GM18873 (cell line): ENCODE measurements around the gene SOX12.

ENCODE experiments used
- ATAC-seq: cut with Tn5 transposase; IDR thresholded peaks from one replicate; pipeline ENCODE4 v1.9.1; 2021; ENCODE audit warnings: mild to moderate bottlenecking, moderate library complexity, moderate number of reproducible peaks; ENCODE audit not compliant: unreplicated experiment, low FRiP score

The SOX12 gene

DNA sequence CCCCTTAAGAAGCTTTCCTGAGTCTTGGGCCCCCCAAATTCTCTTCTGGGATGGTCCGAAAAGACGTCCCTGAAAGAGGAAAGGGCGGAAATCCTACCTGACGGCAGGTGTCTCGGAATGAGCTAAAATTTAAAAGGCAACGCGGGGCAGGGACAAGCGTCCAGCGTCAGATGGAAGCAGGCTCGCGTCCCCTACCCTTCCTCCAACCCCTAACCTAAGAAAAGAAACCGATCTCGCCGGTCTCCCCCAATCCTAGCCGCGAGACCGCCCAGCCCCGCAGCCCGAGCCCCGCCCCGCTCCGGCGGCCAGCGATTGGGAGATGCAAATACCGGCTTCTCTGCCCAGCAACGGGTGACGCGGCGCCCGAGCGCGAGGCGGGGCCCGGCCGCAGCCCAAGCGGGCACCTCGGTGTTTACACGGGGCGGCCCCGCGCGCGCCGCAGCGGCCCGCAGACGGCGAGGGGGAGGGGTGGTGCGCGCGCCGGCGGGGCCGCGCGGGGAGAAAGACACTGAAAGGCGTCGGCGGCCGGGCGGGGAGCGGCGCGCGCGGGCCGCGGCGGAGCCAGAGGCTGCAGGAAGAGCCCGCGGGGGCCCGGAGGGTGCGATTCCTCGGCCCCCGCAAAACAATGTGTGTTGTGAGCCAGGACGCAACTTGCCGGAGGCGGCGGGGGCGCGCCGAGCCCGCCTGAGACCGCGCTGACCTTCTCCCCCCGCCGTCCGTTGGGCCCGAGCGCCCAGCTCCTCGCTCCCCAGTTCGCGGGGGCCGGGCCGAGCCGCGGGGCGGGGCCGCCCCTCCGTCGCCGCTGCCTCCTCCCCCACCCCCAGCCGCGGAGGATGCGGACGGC is at the start of gene SOX12:
Gene SOX12 (plus strand): TSS at position 508 of the 844 bp plus-strand sequence. CDS start 373 bp downstream, outside the sequence.
- ATAC-seq, result peak; percentile 67

DNA sequence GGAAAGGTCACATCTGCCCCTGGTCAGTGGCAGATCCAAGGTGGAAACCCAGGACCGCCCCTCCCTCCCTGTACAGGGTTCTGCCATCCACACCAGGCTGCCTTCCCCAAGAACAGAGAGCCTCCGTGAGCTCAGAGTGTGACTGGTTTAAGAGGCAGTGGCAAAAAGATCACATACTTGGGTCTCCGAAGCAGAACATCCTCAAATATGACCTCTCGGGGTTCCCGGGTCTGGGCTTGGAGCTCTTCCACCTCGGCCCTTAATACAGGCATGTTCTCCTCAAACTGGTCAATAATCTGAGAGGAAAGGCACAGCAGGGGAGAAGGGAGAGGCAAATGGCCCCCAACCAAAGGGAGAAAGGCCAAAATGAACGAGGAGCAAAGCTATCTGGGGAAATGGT is 49.6 kb upstream of the SOX12 start:
- no peak for ATAC-seq

DNA sequence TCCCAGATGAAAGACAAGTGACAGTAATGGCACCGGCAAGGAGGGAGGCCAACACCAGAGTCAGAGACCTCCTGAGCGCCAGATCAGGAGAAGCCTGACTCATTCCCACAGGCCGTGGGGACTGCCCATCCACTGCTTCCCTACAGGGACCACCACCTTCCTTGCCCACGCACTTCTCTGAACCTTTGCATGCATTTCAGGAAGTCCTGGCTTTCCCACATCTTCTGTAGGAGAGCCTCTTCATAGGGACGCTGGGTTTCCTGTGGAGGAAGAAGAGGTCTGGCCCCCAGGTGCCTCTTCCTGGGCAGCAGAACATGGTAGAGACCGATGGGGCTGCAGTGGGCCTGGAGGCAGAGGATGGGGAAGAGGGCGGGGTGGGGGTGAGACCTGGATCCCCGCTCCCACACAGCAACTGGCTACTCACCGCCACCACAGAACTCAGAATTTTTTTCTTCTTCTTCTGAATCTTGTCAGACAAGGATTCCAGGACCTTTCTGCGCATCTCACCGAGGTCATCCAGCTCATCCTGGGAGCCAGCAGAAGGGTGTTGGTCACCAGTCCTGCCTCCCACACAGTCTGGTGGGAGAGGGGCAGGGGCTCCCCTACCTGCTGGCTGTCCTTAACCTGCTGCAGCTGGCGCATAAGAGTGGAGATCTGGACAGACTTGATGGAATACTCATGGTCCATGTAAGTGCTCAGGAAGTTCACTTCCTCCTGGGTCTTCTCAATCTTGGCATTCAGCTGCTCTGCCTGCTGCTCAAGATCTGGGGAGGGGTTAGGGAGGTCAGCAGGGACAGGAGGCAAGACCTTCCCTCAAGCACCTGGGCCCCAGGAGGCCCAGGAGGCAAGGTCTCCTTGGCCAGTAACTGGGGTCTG is 48.5 kb upstream of the SOX12 start:
- no peak for ATAC-seq

DNA sequence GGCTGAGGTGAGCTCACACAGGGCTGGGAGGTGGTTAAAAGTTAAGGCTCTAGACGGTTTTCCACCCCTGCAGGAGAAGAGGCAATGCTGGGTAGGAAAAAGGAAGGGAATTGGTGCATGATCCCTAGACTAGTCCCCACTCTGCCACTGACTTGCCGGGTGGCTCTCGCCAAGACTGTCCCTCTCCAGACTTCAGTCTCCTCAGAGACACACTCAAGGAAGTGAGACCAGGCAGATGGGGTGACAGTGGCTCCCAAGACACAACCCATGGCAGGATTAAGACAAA is 47.9 kb upstream of the SOX12 start:
- no peak for ATAC-seq

DNA sequence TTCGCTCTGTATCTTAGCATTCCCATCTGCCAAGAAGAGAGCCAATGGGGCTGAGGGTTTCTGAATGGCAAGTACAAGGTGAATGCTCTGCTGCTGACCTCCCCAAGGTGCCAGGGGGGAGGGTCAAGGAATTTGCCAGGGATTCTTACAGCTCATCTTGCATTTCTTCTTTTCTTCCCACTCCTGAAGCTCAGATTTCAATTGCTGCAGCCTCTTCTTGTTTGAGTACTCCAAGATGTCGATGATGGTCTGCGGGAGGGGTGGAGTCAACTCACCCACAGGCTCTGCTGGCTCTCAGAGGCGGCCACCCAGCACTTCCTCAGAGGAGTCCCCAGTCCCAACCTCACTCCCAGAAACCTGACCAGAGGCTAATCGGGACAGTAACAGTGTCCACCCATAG is 47.2 kb upstream of the SOX12 start:
- ATAC-seq, result no peak

DNA sequence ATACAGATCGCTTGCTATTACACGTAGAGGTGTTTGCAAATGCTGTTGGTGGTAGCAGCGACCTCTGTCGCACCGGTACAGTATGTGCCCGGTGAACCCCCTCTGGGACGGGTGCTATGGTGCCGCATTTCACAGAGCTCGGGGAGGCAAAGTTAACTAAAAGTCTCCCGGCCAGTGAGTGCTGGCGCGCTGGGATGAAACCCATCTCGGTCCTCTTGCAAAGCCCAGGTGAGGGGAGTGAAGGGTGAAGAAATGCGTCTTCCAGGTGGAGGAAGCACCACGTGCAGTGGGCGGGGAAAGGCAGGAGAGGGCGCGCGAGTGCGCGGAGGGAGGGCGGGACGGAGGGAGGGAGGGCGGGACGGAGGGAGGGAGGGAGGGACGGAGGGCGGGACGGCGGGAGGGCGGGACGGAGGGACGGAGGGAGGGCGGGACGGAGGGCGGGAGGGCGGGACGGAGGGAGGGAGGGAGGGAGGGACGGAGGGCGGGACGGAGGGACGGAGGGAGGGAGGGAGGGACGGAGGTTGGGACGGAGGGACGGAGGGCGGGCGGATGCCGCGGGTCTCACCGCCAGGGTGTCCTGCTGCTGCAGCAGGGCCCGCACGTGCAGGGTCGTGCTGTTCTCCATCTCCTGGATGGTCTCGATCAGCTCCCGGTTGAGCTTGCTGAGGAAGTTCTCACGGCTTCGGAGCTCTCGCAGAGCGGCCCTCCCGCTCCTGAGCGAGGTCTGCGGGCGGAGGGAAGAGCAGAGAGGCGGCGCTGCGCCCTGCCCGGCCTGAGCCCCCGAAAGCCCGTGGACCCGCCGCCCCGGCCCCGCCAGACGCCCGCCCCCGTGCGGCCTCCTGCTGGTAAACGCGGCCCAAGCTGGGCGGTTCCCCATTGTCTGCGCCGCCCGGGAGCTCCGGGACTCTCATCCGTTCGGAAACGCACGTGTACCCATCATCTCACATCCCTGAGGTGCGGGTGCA is 46.5 kb upstream of the SOX12 start:
- no peak for ATAC-seq

DNA sequence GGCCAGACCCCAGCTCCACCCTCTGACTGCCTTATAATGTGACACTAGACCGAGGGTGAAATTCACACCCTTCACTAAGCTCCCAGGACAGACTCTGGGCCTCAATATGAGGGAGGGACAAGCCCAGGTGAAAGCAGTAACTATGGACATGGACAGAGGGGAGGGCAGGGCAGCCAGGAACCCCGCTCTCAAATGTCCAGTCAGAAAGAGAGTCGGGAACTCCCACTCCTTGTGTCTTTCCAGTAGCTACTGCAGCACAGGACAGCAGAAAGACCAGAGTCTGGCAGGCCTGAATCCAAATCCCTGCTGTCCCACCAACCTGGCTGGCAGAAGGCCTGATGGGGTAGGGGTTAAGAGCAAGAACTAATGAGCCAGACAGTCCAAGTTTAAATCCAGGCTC is 41.2 kb upstream of the SOX12 start:
- ATAC-seq, result no peak

DNA sequence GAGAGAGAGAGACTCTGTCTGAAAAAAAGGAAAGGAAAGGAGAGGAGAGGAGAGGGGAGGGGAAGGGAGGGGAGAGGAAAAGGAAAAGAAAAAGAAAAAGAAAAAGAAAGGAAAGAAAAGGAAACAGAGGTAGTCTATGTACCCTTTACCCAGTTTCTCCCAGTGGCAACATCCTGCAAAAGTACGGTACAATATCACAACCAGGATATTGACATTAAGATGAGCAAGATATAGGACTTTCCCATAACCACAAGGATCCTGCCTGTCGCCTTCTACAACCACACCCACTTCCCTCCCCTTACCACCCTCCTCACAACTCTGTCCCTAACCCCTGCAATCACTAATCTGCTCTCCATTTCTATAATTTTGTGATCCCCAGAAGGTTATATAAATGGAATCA is 38.8 kb upstream of the SOX12 start:
- no peak for ATAC-seq

DNA sequence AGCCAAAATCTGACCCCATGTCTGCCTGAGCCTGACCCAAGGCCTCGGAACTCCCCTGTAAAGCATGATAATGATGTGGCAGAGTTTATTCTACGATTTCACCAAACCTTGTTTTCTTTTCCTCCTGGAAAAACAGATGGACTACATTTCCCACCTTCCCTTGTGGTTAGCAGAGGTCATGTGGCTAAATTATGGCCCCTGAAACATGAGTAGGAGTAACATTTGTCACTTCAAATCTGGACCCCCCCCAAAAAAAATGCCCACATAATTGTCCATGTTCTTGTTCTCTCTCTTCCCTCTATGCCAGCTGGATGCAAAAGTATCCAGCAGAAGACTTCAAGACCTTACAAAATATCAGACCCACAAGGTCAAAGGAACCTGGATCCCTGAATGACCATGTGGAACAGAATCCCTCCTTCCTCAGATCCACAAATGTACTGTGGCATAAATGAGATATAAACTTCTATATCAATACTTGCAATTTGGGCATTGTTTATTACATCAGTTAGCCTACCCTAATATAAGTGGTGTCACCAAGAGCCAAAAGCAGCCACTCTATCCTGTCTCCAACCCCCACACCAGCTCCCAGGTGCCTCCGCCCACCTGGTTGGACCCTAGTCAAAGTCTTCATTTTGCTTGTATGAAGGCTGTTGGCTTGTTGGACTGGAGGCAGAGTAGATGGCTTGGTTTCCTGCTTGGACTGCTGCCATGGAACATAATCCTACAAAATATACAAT is 36.2 kb upstream of the SOX12 start:
- ATAC-seq, result no peak

DNA sequence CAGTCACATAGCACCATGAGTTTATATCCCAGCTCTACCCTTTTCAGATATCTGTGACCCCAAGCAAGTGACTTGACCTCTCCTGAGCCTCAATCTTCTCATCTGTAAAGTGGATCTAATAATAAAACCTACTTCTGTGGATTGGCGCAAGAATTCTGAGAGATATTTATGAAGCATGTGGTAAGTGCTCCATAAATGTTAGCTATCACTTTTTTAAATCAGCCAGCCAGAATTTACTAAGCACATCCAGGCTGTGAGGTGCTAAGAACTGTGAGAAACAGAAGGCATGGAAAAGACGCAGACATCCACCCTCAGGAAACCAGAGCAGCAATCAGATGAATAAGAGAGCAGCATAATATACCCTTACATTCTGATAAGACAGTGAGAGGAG is 35.7 kb upstream of the SOX12 start:
- no peak for ATAC-seq

DNA sequence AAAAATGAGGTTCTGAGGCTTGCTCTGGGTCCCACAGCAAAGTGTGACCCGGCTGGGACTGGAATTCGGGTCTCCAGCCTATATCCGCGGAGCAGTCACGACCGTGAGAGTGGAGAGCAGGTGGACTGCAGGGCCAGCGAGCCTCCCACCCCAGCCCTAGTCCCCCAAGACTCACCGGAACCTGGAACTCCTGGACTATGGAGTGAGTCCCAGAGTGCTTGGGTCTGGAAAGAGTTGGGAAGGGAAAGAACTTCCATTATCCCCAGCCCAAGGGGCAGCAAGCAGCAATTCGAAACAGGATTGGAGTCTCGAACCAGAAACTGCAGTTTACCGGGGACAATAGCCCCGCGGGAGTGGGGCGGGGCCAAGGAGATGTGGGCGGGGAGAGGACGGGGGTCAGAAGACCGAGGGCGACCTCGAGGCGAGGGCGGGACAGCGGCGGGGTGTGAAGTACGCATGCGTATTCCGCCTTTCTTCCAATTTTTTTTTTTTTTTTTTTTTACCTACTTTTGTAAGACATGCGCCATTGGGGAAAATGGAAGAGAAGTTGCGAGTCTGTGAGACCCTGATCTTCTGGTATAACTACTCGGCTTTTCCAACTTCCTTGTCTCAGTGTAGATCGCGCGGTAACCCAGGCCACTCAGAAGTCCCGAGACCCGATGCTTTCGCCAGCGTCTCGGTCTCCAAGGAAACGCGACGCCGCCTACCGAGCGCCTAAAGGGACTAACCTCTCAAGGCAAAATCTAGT is 35.1 kb upstream of the SOX12 start, which contains the start of gene C20orf96:
Gene C20orf96 (minus strand): TSS at position 667 of the 748 bp plus-strand sequence. CDS start 140 bp downstream, at position 527.
- ATAC-seq, result peak; percentile 43

DNA sequence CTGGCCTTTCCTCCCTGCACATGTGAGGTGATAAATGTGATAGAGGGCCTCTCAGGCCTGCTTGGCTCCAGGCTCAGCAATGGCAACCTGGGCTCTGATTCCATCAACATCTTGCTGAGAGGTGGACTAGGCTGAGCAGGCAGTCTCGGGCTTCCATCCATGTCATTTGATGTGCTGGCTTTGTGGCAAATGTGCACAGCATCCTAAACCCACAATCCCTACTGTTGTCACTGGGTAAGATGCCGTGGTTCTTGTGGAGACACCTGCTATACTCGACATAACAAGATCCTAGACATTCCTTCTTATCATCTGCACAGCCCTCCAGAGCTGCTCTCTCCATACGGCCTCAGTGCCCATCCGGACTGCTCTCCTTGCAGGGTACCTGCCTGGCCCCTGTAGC is 30.8 kb upstream of the SOX12 start:
- no peak for ATAC-seq

DNA sequence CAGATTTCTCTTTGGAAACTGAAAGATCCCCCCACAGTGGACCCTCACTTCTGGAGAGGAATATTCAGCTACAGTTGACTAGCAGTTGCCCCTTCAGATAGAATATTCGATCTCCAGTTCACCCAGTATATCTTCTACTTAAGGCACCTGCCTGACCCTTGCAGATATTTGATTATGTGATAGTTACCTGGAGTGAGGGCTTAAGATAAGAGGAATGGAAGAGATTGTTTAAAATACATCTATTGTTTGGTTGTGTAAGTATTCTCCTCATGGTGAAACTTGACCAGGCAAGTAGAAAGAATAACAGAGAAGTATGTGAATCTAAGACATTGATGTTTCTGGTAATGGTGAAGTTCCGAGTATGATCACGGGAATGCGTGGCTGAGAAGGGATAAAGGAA is 29.5 kb upstream of the SOX12 start:
- no peak for ATAC-seq

DNA sequence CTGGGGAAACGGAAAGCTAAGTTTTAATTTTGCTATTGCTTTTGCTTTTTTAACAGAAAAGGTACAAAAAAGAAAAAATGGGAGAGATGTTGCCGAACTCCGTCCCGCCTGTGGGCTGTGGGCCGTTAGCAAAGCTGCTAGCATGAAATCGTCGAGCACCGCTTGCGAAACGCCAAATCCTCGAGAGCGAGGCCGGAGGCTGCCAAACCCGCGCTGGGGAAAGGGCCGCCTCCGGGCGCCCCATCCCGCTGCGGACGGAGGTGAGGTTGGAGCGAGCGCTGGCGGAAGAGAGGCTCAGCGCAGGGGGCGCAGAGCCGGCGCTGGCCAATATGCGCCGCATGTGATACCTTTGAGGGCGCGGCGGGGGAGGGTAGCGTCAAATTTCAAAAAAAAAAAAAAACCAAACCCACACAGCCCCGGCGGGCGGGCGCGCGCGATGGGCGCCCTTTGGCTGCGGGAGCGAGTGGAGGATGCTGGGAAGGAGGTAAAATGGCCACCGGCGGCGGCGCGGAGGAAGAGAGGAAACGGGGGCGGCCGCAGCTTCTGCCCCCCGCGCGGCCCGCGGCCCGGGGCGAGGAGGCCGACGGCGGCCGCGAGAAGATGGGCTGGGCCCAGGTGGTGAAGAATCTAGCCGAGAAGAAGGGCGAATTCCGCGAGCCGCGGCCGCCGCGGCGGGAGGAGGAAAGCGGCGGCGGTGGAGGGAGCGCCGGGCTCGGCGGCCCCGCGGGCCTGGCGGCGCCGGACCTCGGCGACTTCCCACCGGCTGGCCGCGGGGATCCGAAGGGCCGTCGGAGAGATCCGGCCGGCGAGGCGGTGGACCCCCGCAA is 28.0 kb upstream of the SOX12 start, which contains the start of gene ZCCHC3:
Gene ZCCHC3 (plus strand): TSS at position 473 of the 827 bp plus-strand sequence. CDS start 17 bp downstream, at position 490.
- peak; percentile 69 for ATAC-seq

DNA sequence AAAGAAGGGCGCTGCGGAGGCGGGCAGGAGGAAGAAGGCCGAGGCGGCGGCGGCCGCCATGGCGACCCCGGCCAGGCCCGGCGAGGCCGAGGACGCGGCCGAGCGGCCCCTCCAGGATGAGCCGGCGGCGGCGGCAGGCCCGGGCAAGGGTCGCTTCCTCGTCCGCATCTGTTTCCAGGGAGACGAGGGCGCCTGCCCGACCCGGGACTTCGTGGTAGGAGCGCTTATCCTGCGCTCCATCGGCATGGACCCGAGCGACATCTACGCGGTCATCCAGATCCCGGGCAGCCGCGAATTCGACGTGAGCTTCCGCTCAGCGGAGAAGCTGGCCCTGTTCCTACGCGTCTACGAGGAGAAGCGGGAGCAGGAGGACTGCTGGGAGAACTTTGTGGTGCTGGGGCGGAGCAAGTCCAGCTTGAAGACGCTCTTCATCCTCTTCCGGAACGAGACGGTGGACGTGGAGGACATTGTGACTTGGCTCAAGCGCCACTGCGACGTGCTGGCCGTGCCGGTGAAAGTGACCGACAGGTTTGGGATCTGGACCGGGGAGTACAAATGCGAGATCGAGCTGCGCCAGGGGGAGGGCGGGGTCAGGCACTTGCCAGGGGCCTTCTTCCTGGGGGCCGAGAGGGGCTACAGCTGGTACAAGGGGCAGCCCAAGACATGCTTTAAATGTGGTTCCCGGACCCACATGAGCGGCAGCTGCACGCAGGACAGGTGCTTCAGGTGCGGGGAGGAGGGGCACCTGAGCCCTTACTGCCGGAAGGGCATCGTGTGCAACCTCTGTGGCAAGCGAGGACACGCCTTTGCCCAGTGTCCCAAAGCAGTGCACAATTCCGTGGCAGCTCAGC is 27.2 kb upstream of the SOX12 start:
- peak; percentile 11 for ATAC-seq

DNA sequence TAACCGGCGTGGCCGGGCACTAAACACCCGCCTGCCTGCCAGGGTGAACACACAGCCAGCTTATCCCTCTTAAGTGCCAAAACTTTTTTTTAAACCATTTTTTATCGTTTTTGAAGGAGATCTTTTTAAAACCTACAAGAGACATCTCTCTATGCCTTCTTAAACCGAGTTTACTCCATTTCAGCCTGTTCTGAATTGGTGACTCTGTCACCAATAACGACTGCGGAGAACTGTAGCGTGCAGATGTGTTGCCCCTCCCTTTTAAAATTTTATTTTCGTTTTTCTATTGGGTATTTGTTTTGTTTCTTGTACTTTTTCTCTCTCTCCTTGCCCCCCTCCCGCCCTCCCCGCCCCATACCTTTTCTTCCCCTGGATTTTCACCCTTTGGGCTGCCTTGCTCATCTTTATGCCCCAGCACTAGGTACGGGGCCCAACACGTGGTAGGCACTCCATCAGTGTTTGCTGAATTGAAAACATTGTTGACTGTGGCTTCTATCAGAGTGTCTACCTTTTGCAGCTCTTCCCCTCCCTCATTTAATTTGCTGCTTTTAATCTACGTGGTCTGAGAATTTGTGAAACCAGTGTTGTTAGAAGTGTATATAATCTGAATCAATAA is 26.5 kb upstream of the SOX12 start:
- no peak for ATAC-seq
